IPS-15b (cell line): ENCODE measurements around the gene BHMT.

ENCODE experiments used
- H3K27me3 ChIP-seq: one replicate; pipeline ENCODE4 v1.6.1; 2013; ENCODE audit warnings: low read length; ENCODE audit not compliant: control insufficient read depth, insufficient read depth
- H3K36me3 ChIP-seq: one replicate; pipeline ENCODE4 v1.6.1; 2013; ENCODE audit warnings: low read length; ENCODE audit not compliant: control insufficient read depth, insufficient read depth
- H3K4me1 ChIP-seq: one replicate; pipeline ENCODE4 v1.6.1; 2013; ENCODE audit warnings: mild to moderate bottlenecking, low read length; ENCODE audit not compliant: control insufficient read depth, insufficient read depth
- H3K4me3 ChIP-seq: one replicate; pipeline ENCODE4 v1.5.1; 2013; ENCODE audit warnings: low read depth, low read length
- H3K9ac ChIP-seq: one replicate; pipeline ENCODE4 v1.6.1; 2013; ENCODE audit warnings: low read depth, mild to moderate bottlenecking, low read length
- H3K9me3 ChIP-seq: one replicate; pipeline ENCODE4 v1.6.1; 2013; ENCODE audit warnings: mild to moderate bottlenecking, low read length; ENCODE audit not compliant: control insufficient read depth, insufficient read depth

BHMT gene

DNA sequence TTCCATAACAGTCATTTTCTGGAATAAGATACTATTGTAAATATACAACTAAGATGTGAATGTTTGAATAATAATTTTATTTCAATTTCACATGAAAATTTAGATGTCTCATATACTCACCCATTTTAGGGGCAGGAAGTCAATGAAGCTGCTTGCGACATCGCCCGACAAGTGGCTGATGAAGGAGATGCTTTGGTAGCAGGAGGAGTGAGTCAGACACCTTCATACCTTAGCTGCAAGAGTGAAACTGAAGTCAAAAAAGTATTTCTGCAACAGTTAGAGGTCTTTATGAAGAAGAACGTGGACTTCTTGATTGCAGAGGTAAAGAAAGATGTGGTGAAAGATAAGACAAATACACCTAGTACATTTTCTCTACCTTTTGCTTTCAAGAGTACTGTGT, 8.6 kb downstream of the BHMT start:
- Histone ChIP-seq H3K9ac (no peak overlapping the region), H3K4me1 (no peaks in the 10 kb centered on the region), H3K36me3 (no peaks in the 10 kb centered on the region), H3K9me3 (no peaks in the 10 kb centered on the region), H3K27me3 (no peaks in the 10 kb centered on the region), H3K4me3 (no peak overlapping the region)

DNA sequence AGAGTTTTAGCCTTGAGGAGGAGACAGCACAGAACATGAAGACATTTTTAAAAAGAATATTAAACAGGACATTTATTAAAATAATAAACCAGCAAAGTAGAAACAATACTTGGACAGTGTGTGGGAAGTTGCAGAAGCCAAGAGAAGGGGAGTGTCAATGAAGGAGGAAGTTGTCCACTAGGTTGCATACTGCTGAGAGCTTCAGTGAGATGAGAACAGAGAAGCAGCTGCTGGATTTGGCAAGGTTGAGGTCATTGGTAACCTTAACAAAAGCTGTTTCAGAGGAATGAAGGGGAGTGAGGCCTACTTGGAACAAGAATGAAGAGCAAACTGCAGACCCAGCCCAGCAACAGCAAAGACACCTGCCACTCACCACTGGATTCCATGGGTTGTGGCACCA, 11.4 kb downstream of the BHMT start:
- H3K9me3 ChIP-seq = no peaks in the 10 kb centered on the region
- no peak overlapping the region for H3K9ac ChIP-seq
- H3K27me3 ChIP-seq = no peaks in the 10 kb centered on the region
- no peak overlapping the region for H3K4me3 ChIP-seq
- H3K36me3 ChIP-seq = no peaks in the 10 kb centered on the region
- no peaks in the 10 kb centered on the region for H3K4me1 ChIP-seq

DNA sequence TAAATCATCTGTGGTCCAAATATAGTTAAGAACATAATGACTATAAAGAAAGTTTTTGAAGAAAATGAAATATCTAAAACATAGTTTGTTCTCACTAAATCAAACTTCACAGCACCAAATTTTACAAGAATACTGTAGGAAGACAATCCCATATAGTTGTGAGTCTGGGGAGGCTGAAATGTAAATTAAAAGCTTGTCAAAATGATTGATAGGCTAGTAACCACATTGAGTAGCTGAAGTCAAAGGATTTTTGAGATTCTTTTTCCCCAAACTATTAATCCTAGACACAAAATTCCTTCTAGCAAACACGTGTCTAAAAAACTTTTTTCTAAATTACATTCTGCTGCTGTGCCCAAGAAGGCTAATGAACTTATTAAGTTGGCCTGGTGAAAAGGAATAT, 13.0 kb downstream of the BHMT start:
- no peaks in the 10 kb centered on the region for H3K9me3 ChIP-seq
- H3K27me3 ChIP-seq = no peaks in the 10 kb centered on the region
- H3K4me3 ChIP-seq = no peak overlapping the region
- H3K9ac ChIP-seq = no peak overlapping the region
- H3K4me1 ChIP-seq = no peaks in the 10 kb centered on the region
- H3K36me3 ChIP-seq = no peaks in the 10 kb centered on the region

DNA sequence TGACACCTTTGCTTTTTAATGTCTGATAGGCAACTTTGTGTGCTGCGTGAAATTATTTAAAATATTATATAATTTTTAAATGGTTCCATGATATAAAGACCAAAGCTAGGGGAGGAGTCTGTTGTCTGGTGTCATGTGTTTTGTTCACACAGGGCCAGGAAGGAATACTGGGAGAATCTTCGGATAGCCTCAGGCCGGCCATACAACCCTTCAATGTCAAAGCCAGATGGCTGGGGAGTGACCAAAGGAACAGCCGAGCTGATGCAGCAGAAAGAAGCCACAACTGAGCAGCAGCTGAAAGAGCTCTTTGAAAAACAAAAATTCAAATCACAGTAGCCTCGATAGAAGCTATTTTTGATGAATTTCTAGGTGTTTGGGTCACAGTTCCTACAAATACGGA, 19.2 kb downstream of the BHMT start:
- Histone ChIP-seq H3K36me3 (no peaks in the 10 kb centered on the region), H3K9me3 (no peaks in the 10 kb centered on the region), H3K4me3 (no peak overlapping the region), H3K9ac (no peak overlapping the region), H3K27me3 (no peaks in the 10 kb centered on the region), H3K4me1 (peaks cover 4% of the 10 kb centered on the region)

DNA sequence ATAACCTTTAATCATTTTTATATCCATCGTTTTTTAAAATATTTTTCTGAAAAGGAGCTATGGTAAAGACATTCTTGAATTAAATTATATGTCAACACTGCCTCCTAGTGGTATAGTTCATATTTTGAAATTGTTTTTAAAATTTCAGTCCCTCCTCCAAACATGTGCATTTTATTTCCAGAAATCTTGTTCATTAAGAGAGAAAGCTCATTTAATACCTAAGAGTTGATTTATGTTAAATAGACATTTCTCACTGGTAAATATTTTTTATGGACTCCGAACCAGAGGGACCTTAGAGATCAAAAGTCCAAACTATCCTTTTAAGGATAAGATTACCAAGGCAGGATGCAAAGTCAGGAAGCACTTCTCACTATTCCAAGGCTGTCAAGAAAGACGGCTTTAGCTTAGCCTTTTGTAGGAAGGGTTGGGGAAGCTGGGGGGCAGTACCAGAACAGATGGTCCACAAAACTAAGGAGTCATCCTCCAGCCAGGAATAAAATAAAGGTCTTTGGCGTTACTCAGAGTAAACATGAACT, 21.6 kb downstream of the BHMT start:
- H3K4me3 ChIP-seq = peak overlapping the region; percentile 23
- no peaks in the 10 kb centered on the region for H3K36me3 ChIP-seq
- no peak overlapping the region for H3K9ac ChIP-seq
- H3K9me3 ChIP-seq = no peaks in the 10 kb centered on the region
- no peaks in the 10 kb centered on the region for H3K27me3 ChIP-seq
- peaks cover 4% of the 10 kb centered on the region for H3K4me1 ChIP-seq

DNA sequence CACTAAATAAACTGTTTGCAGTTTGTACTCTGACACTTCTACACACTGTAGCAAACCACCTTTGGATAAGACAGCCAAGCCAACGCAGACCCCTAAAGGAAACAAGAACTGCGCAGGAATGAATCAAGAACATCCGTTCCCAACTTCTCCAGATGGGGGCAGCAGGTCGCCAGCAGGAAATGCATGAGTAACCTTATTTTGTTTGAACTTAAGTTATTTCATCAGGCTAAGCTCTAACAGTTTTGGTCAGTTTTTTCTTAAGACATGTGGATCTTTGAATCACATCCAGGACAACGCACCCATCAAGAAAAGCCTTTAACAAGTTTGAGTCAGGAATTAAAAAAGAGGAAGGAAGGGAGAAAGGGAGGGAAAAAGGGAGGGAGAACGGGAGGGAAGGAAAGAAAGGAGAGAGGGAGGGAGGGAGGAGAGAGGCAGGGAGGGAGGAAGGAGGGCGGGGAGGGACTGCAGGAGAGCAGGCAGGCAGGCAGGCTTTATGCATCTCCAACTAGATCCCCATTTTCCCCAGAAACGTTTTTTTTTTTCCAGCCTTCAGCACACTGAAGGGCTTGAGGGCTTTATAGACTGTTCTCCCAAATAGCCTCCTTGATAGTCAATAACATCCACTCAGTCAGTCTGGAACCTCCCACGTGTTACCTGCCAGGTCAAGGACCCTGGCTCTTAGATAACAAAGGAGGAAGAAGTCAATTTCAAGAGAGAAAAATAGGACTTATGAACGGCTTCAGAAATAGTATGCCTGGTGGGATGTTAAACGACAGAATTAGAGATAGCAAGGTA, 22.2 kb downstream of the BHMT start:
- Histone ChIP-seq H3K9ac (no peak overlapping the region), H3K27me3 (no peaks in the 10 kb centered on the region), H3K36me3 (no peaks in the 10 kb centered on the region), H3K4me1 (peaks cover 4% of the 10 kb centered on the region), H3K9me3 (no peaks in the 10 kb centered on the region), H3K4me3 (peak overlapping the region; percentile 23)

DNA sequence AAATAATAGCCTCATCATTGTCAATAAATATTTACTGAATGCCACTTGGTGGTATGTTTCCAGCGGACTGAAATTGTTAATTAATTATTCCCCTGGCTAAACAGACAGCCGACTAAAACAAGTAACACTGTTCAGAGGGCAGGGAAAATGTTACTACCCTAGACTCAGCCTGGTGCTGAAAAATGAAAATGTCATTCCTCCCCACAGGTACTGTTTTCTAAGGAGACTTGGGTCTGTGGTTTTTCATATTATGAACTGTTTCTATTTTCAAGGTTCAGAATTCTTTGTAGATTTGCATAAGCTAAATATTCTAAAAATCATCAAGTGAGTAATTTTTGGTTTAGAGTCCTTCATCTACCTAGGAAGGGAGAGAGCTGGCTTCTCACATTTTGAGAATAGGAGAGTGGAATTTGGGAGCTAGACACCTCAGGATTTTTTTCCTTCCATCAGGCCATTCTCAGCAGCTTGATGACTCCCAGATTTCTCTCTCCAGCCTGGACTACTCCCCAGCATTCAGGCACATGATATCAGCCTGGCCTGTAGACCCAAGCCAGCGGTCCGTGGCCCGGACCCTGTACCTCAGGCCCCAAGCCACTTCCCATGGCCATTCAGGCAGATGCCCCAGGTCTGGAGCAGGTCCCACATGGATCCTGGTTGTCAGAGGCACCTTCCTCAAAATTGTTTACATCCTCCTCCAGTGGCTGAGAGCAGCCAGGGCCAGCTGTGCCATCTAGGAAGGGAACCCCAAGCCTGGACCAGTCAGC, 24.4 kb downstream of the BHMT start:
- H3K27me3 ChIP-seq = no peaks in the 10 kb centered on the region
- H3K9ac ChIP-seq = no peak overlapping the region
- no peaks in the 10 kb centered on the region for H3K9me3 ChIP-seq
- peaks cover 4% of the 10 kb centered on the region for H3K4me1 ChIP-seq
- H3K36me3 ChIP-seq = no peaks in the 10 kb centered on the region
- H3K4me3 ChIP-seq = no peak overlapping the region

DNA sequence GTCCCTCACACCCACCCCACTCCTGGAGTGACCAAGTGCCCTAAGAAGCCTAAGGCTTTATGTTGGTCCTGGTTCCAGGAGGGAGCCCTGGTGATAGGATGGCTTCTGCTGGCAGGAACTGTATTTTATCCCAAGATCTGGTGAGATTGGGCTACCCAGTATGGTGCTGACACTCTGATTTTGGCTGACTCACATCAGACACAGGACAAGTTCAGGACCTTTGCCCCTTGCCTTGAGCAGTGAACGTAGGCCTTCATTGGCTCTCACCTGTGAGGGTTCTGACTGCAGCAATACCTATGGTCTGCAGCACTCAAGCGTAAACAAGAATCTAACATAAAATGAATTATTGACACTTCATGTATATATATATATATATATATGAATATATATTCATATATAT, 25.0 kb downstream of the BHMT start:
- Histone ChIP-seq H3K4me1 (no peaks in the 10 kb centered on the region), H3K9me3 (no peaks in the 10 kb centered on the region), H3K36me3 (no peaks in the 10 kb centered on the region), H3K4me3 (no peak overlapping the region), H3K27me3 (no peaks in the 10 kb centered on the region), H3K9ac (no peak overlapping the region)

DNA sequence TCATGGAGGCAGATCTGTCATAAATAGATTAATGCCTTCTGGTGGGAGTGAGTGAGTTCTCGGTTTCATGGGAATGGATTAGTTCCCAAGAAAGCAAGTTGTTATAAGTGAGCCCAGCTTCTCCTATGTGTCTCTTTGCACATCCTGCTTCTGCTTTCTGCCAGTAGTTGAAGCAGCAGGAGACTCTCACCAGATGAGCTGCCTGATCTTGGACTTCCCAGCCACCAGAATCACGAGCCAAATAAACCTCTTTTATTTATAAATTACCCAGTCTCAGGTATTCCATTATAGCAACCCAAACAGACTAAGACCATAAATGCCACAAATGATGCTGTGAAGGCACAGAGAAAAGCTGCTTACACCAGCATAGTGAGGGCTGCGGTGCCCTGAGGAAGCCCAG, 28.9 kb downstream of the BHMT start:
- Histone ChIP-seq H3K9me3 (no peaks in the 10 kb centered on the region), H3K27me3 (no peaks in the 10 kb centered on the region), H3K4me3 (no peak overlapping the region), H3K4me1 (no peaks in the 10 kb centered on the region), H3K9ac (no peak overlapping the region), H3K36me3 (no peaks in the 10 kb centered on the region)

DNA sequence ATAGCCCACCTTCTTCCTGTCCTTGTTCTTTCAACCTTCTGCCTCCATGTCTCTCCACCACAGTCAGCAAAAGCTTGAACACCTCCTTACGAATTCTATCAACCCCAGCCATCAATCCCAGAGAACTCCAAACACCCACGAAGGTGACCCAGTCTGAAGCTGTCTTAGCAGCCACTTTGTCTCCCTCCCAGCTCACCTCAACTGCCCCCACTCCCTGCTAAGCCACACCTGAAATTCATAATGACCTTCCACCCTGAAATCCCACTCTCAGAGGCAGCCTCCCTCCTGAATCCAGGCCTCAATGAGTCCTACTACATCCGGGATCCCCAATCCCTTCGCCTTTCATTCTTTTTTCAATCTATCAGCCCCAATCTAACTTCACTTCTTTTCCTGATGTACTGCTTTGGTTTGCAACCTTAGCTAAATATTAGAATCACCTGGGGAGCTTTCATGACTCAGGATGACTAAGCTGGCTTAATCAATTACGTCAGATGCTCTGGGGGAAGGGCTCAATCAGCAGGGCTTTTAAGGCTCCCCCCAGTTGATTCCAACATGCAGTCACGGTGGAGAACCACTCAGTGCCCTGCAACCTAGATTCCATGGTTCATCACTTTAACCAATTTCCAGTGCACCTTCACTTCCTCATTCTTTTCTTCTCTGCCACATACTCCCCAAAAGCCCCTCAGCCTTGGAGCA, 32.2 kb downstream of the BHMT start:
- no peak overlapping the region for H3K9ac ChIP-seq

DNA sequence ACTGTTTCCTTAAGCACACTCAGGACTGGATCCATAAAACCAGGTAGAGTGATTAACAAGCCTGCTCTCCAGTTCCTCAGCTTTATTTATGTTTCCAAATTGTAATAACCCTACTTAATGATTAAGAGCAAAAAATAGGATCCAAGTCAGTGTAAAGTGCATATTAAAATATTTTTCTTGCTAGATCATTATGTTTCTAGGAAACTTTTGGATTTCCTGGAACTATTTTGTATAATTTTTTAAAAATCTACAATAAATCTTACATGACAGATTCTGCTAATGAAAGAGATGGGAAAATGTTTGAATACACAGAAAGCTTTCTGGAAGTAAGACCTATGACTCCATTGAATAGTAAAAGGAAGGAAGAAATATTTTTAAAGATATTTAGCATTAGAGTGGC, 35.5 kb downstream of the BHMT start:
- no peak overlapping the region for H3K9ac ChIP-seq
- H3K27me3 ChIP-seq = no peaks in the 10 kb centered on the region
- H3K4me3 ChIP-seq = no peak overlapping the region
- H3K36me3 ChIP-seq = no peaks in the 10 kb centered on the region
- H3K9me3 ChIP-seq = no peaks in the 10 kb centered on the region
- peaks cover 8% of the 10 kb centered on the region for H3K4me1 ChIP-seq

More for the DNA sequence above, 32.2 kb downstream of the BHMT start:
- no peaks in the 10 kb centered on the region for H3K36me3 ChIP-seq
- peaks cover 7% of the 10 kb centered on the region for H3K4me1 ChIP-seq
- H3K27me3 ChIP-seq = no peaks in the 10 kb centered on the region
- H3K9me3 ChIP-seq = no peaks in the 10 kb centered on the region
- no peak overlapping the region for H3K4me3 ChIP-seq
